ENCODE measurements around the gene NSD2.

NSD2 gene

GRCh38 chr4:1948892-1949436, 77.8 kb downstream of the NSD2 start:
- DNase-seq = no peak

GRCh38 chr4:1950369-1950768, 79.2 kb downstream of the NSD2 start:
- DNase-seq = no peak

- no peak for DNase-seq
Observed at GRCh38 chr4:1952058-1952700, 81.0 kb downstream of the NSD2 start.

GRCh38 chr4:1952719-1953118, 81.5 kb downstream of the NSD2 start:
- DNase-seq = no peak

- DNase-seq = no peak
Observed at GRCh38 chr4:1953335-1953734, 82.1 kb downstream of the NSD2 start.

GRCh38 chr4:1956631-1957030, 85.4 kb downstream of the NSD2 start:
- no peak for DNase-seq

GRCh38 chr4:1958276-1959103, 87.3 kb downstream of the NSD2 start:
- DNase-seq = no peak

- no peak for DNase-seq
Observed at GRCh38 chr4:1959104-1959384, 87.9 kb downstream of the NSD2 start.

GRCh38 chr4:1960170-1960825, 89.1 kb downstream of the NSD2 start:
- no peak for DNase-seq

GRCh38 chr4:1961038-1961437, 89.8 kb downstream of the NSD2 start:
- no peak for DNase-seq

GRCh38 chr4:1961563-1961962, 90.4 kb downstream of the NSD2 start:
- DNase-seq = no peak

GRCh38 chr4:1962980-1963379, 91.8 kb downstream of the NSD2 start:
- no peak for DNase-seq

- no peak for DNase-seq
Observed at GRCh38 chr4:1964443-1964842, 93.2 kb downstream of the NSD2 start.

GRCh38 chr4:1964971-1965370, 93.8 kb downstream of the NSD2 start:
- DNase-seq = no peak

GRCh38 chr4:1967512-1968149, 96.4 kb downstream of the NSD2 start:
- DNase-seq = no peak

GRCh38 chr4:1968686-1969295, 97.6 kb downstream of the NSD2 start:
- DNase-seq = no peak

GRCh38 chr4:1969928-1970723, 98.9 kb downstream of the NSD2 start:
- no peak for DNase-seq

- DNase-seq = no peak
Observed at GRCh38 chr4:1970926-1971325, 99.7 kb downstream of the NSD2 start.

- DNase-seq = no peak
Observed at GRCh38 chr4:1971456-1972200, 100.4 kb downstream of the NSD2 start.

- no peak for DNase-seq
Observed at GRCh38 chr4:1972414-1972813, 101.2 kb downstream of the NSD2 start.

- DNase-seq = no peak
Observed at GRCh38 chr4:1973218-1973617, 102.0 kb downstream of the NSD2 start.
